Spinal cord (tissue), 10 donors: Measurements from ENCODE around the gene ACOD1. TPM values are rescaled to one million over a fixed set of nuclear protein-coding genes. Genes with fewer than 3 reads are reported as not detected.

ENCODE experiments used
- DNase-seq, 6 donors: peaks; one replicate each; pipeline versions ENCODE4 v3.0.0 to v3.0.0-alpha.2; 2013 to 2015; ENCODE audit warnings: low spot score in 6 of 6, low read depth in 4 of 6
- H3K27ac ChIP-seq: one replicate; pipeline ENCODE4 v1.5.1; 2013; ENCODE audit warnings: low read depth, low read length, control low read depth
- H3K27me3 ChIP-seq: one replicate; pipeline ENCODE4 v1.6.1; 2013; ENCODE audit warnings: low read length; ENCODE audit not compliant: control insufficient read depth, insufficient read depth
- H3K36me3 ChIP-seq: one replicate; pipeline ENCODE4 v1.6.1; 2013; ENCODE audit warnings: low read length; ENCODE audit not compliant: control insufficient read depth, insufficient read depth
- H3K4me1 ChIP-seq: one replicate; pipeline ENCODE4 v1.6.1; 2013; ENCODE audit warnings: low read length; ENCODE audit not compliant: control insufficient read depth, insufficient read depth
- H3K4me3 ChIP-seq: one replicate; pipeline ENCODE4 v1.5.1; 2013; ENCODE audit warnings: low read depth, low read length, control low read depth
- H3K9me3 ChIP-seq: one replicate; pipeline ENCODE4 v1.6.1; 2013; ENCODE audit warnings: low read length; ENCODE audit not compliant: control insufficient read depth, insufficient read depth
- WGBS: methylation state at CpG from one replicate; pipeline ENCODE4 v1.1.5; 2013; ENCODE audit warnings: missing lambda C conversion rate; ENCODE audit not compliant: insufficient coverage; 5-methylcytosine and 5-hydroxymethylcytosine counted together
- polyA plus RNA-seq, 2 donors: library from polyadenylated mRNA; unstranded; fragments of 120-200 nt; gene quantifications; one replicate each; pipeline ENCODE4 v1.2.1, GENCODE V29; 2013; ENCODE audit not compliant: insufficient read length in 2 of 2
- total RNA-seq, 2 donors: library from RNA; depleted of rRNA in 1 of 2; stranded (reverse); fragments of 120-200 nt in 1 of 2; fragments of >200 nt in 1 of 2; gene quantifications; one replicate each; pipeline versions ENCODE4 v1.2.3 to v1.2.4, GENCODE V29; 2013 to 2014
- donor health status: healthy.

The ACOD1 gene
- total and polyA plus RNA-seq, 4 donors = not detected

DNA sequence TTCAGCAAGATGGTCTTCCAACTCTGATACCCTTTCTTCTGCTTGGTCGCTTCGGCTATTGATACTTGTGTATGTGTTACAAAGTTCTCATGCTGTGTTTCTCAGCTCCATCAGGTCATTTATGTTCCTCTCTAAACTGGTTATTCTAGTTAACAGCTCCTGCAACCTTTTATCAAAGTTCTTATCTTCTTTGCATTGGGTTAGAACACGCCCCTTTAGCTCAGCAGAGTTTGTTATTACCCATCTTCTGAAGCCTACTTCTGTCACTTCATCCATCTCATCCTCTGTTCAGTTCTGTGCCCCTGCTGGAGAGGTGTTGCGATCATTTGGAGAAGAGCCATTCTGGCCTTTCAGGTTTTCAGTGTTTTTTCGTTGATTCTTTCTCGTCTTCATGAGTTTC is 18.7 kb downstream of the ACOD1 start:
- Histone ChIP-seq H3K36me3 (no peaks in the 10 kb centered on the region), H3K9me3 (no peaks in the 10 kb centered on the region), H3K27ac (peak overlapping the region; percentile 93), H3K4me1 (peaks cover 17% of the 10 kb centered on the region), H3K27me3 (no peaks in the 10 kb centered on the region), H3K4me3 (no peak overlapping the region)
- WGBS = 100% methylated on average over 3 of the region's 6 CpGs
- DNase-seq = no peak

- H3K4me1 ChIP-seq = peaks cover 22% of the 10 kb centered on the region
- no peaks in the 10 kb centered on the region for H3K27me3 ChIP-seq
- DNase-seq = no peak
- no peaks in the 10 kb centered on the region for H3K36me3 ChIP-seq
- peak overlapping the region; percentile 93 for H3K27ac ChIP-seq
- H3K9me3 ChIP-seq = no peaks in the 10 kb centered on the region
- WGBS = 81% methylated on average over 5 of the region's 6 CpGs
- no peak overlapping the region for H3K4me3 ChIP-seq
Observed at GRCh38 chr13:76968041-76968440, 19.7 kb downstream of the ACOD1 start.

DNA sequence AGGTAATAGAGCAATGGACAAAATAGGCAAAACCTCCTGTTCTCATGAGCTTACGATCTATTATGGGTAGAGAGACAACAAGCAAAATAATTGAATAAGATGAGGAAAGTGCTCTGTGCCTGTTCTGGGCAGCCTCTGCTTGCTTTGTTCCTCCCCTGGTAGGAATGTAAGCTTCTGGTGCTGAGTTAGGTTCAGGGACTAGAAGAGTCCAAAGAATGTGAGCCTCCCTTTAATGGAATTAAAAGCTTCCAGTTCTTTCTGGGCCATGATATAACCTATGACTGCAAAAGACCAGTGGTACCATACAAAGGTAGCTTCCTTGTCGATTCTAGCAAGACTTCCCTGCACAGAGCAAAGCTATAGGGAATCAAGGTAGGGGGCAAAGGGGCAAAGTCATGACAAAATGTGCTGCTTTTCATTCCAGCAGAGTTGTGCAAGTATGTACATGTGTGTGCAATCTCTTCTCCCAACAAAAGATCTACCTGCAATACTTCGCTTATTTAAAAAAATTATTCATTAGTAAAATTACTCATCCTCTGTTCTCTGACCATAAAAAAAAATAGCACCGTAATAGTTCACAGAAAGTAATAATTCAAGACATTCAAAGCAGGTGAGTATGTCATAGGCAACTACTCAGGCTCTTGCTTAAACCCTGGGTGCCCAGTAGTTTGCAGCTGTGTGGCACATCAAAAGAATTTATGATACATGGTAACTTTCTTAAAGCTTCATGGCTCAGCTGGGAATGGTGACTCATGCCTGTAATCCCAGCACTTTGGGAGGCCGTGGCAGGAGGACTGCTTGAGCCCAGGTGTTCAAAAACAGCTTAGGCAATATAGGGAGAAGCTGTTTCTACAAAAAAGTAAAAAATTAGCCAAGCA is 21.4 kb downstream of the ACOD1 start:
- no peak for DNase-seq

DNA sequence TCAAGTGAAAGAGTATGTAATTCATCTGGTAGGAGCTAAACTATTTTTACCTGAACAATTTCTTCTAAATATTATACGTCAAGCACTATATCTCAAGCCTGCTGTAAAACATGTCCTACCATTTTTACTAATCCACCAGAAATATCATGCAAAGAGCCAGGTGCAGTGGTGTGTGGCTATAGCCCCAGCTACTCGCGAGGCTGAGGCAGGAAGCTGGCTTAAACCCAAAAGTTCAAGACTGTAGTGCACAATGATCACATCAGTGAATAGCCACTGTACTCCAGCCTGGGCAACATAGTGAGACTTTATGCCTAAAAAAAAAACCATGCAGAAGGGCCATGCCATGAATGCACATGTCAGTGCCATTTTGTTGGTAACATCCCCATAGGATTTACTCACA is 22.9 kb downstream of the ACOD1 start:
- Histone ChIP-seq H3K27ac (no peak overlapping the region), H3K27me3 (no peaks in the 10 kb centered on the region), H3K9me3 (no peaks in the 10 kb centered on the region), H3K4me1 (peaks cover 12% of the 10 kb centered on the region), H3K4me3 (no peak overlapping the region), H3K36me3 (no peaks in the 10 kb centered on the region)
- DNase-seq = peak in 1 of 6 donors; percentile 7
- WGBS = 80% methylated on average over 1 of the region's 3 CpGs

More for the DNA sequence above, 21.4 kb downstream of the ACOD1 start:
- H3K4me1 ChIP-seq = peaks cover 22% of the 10 kb centered on the region
- no peak overlapping the region for H3K4me3 ChIP-seq
- H3K36me3 ChIP-seq = no peaks in the 10 kb centered on the region
- no peaks in the 10 kb centered on the region for H3K9me3 ChIP-seq
- H3K27me3 ChIP-seq = no peaks in the 10 kb centered on the region
- WGBS = 93% methylated on average over 2 of the region's 5 CpGs
- no peak overlapping the region for H3K27ac ChIP-seq

- peak overlapping the region; percentile 4 for H3K27ac ChIP-seq
- no peaks in the 10 kb centered on the region for H3K36me3 ChIP-seq
- H3K27me3 ChIP-seq = no peaks in the 10 kb centered on the region
- no peaks in the 10 kb centered on the region for H3K9me3 ChIP-seq
- H3K4me1 ChIP-seq = peaks cover 12% of the 10 kb centered on the region
- WGBS = 52% methylated on average over 9 of the region's 19 CpGs
- H3K4me3 ChIP-seq = no peak overlapping the region
- DNase-seq = peak in 2 of 6 donors; percentile 28 to 63
Observed at GRCh38 chr13:76971851-76972829, 23.8 kb downstream of the ACOD1 start.

DNA sequence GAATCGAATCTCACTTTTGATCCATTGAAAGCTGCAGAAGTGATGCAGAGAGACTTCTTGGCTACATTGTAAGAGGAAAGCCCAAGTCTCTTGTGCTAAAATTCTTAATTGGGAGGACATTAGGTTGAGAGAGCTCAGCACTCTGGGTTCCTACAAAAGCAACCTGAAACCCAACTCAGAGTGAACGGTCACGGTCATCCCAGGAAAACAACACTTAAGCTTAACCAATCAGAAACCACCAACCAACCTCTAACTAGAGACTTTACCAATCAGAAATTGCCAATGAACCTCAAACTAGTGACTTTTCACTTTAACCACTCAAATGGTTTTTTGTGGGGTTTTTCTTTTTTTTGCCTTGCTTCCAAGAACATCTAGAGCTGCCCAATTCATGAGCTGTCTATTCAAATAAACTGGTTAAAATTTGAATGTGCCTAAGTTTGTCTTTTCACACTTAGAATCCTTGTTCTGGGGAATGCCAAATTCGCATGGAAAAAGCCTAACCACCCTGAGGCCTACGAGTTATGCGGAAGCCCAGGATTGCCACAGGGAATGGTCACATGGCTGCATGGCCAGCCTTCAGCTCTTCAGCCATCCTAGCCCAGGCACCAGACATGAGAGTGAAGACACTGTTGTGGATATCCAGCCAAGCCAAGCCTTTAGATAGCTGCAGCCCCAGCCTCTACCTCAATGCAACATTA is 25.8 kb downstream of the ACOD1 start:
- no peaks in the 10 kb centered on the region for H3K9me3 ChIP-seq
- H3K4me1 ChIP-seq = peaks cover 5% of the 10 kb centered on the region
- 91% methylated on average over 6 of the region's 6 CpGs for WGBS
- no peak overlapping the region for H3K4me3 ChIP-seq
- H3K36me3 ChIP-seq = no peaks in the 10 kb centered on the region
- no peak overlapping the region for H3K27ac ChIP-seq
- no peak for DNase-seq
- no peaks in the 10 kb centered on the region for H3K27me3 ChIP-seq

GRCh38 chr13:76974618-76974975 is 26.3 kb downstream of the ACOD1 start:
- H3K4me1 ChIP-seq = peaks cover 5% of the 10 kb centered on the region
- H3K9me3 ChIP-seq = no peaks in the 10 kb centered on the region
- H3K36me3 ChIP-seq = no peaks in the 10 kb centered on the region
- H3K27ac ChIP-seq = no peak overlapping the region
- H3K4me3 ChIP-seq = no peak overlapping the region
- no CpG with 5 or more reads among the region's 3 CpGs for WGBS
- H3K27me3 ChIP-seq = no peaks in the 10 kb centered on the region
- no peak for DNase-seq

DNA sequence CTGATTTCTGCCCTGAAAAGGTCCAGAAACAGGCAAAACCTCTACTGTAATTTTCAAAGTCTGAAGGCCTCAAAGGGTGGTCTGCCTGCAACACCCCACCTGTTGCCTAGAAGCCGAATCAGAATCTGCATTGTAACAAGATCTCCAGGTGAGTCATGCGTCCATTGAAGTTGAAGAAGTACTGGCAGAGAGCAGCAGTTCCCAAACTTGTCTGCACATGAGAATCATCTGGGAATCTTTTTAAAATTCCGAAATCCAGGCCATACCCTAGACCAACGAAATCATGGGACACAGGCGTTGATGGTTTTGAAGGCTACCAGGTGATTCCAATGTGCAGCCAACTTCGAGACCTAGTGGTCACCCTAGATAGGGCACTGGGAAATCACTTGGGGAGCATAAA is 27.6 kb downstream of the ACOD1 start:
- H3K4me3 ChIP-seq = no peak overlapping the region
- no peaks in the 10 kb centered on the region for H3K9me3 ChIP-seq
- WGBS = 90% methylated on average over 6 of the region's 6 CpGs
- no peak for DNase-seq
- no peak overlapping the region for H3K27ac ChIP-seq
- H3K4me1 ChIP-seq = peaks cover 11% of the 10 kb centered on the region
- peaks cover 9% of the 10 kb centered on the region for H3K27me3 ChIP-seq
- H3K36me3 ChIP-seq = no peaks in the 10 kb centered on the region

GRCh38 chr13:76976490-76976889 is 28.2 kb downstream of the ACOD1 start:
- Histone ChIP-seq H3K36me3 (no peaks in the 10 kb centered on the region), H3K27me3 (peaks cover 9% of the 10 kb centered on the region), H3K27ac (no peak overlapping the region), H3K9me3 (no peaks in the 10 kb centered on the region), H3K4me1 (peaks cover 11% of the 10 kb centered on the region), H3K4me3 (no peak overlapping the region)
- DNase-seq = peak in 1 of 6 donors; percentile 31
- 78% methylated on average over 6 of the region's 8 CpGs for WGBS
